NCI-H2227 treated with DMSO at 0.1 percent for 48 hours (cell line): ENCODE results near the gene C1QTNF4.
"Not testable (repeated sequence)": the region's sequence is repeated elsewhere in the genome, so short reads cannot be mapped to it uniquely, and the experiment has no call there.

Experiments
- DNase-seq: peaks from one replicate; lab custom pipeline; 2025; lab: John Stamatoyannopoulos, UW

The C1QTNF4 gene

DNA sequence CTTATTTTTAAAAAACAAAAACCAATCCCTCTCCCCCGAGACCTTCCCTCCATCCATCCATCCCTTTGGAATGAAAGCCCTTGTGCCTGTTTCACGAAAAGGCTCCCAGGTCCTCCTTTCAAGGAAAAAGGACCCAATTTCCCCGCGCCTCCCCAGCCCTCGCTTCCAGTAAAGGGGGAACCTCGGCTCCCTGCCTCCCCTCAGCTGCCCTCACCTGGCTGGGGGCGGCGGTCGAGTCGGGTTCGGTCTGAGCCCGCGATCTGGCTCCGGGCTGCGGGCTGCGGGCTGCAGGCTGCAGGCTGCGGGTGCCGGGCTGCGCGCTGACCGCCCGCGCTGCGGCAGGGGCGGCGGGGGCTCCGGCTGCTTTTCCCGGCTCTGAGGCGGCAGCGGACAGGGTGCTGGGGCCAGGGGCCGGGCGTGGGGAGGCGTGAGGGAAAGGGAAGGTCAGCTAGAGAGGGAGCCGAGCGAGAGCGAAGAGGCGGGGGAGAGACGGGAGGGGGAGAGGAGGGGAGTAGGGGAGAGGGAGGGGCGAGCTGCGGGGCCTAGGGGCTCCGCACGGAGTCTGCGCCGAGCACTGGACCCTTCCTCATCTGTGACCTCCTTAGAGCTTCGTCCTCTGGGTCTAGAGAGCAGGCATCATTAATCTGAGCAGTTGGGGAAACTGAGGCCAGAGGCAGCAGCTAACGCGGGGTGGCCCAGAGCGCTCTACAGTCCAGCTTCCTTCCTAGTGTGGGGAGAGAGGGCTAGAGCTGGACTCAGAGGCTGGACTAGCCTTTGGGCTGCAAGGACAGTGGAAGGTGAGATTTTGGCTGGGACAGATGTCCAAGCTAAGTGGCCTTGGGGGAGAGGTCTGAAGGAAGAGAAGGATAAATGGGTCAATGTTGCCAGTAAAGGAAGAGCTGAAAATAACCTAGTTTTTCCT lies at the start of gene C1QTNF4:
TSS of gene C1QTNF4 (minus strand) at position 478 of the 922 bp plus-strand sequence. CDS start 3,601 bp downstream, outside the sequence.
- no peak for DNase-seq

DNA sequence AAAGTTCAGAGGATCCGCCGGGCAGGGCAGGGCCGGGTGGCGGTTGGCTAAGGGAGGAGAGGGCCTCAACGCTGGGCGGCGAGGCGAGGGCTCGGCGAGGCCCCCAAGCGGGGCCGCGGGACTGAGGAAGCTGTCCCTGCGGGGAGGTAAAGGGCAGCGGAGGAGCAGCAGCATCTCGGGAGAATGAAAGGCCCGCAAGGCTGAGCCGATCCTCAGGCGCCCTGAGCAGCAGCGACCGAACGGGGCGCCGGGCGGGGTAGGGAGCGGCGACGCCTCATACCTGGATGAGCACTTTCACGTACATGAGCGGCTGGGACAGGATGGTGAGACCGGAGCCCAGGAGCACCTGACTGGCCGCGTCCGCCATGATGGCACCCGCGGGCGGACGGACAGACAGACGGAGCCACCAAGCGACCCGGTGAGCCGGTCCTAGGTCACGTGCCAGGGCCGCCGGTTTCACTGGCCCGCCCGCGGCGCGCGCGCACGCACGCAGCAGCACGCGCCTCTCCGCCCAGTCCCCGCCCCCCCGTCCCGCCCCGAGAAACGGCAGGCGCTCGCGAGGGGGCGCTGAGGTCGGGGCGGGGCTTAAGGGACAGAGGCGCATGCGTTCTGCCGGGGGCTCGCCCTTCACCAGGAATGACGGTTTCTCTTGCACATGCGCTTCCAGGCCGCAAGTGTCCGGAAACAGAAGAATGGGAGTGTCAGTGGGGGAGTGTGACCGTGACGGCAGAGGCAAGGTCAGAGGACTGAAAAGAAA lies 48.1 kb upstream of the C1QTNF4 start, which contains the start of gene MTCH2:
TSS of gene MTCH2 (minus strand) at position 461 of the 757 bp plus-strand sequence. CDS start at position 367, 94 bp downstream.
- peak; percentile 97 for DNase-seq

DNA sequence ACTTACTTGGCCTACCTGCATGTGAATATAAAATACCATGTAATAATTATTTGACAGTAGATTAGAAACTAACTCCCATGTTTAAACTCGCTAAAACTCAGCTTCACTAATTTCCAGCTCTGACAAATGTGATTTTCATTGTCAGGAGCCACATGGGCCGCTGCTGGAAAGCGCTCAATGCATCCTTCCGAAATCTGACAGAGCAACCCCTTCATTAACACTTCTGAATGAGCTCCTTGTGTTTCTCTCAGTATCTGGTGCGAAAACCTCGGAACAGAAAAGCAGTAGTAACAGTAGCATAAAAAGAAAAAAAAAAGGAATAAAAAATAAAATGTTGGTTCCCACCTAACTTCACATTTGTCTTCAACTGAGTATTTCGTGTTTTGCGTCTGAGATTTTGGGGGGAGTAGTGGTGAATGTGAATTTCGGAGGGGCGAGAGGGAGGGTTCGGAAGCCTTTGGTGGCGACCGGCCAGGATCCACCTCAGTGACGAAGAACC lies 47.4 kb upstream of the C1QTNF4 start:
- DNase-seq: no peak

DNA sequence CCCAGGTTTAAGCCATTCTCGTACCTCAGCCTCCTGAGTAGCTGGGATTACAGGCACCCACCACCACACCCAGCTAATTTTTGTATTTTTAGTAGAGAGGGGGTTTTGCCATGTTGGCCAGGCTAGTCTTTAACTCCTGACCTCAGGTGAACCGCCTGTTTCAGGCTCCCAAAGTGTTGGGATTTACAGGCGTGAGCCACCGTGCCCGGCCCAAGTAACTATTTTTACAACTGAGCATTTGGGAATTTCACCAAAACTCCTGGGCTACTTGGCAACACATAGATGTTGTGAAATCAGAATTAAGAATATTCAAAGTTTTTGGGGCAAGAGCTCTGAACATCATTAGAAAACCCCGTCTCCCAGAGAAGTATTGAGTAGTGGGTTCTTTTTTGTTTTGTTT lies 46.3 kb upstream of the C1QTNF4 start:
- not testable (repeated sequence) for DNase-seq

DNA sequence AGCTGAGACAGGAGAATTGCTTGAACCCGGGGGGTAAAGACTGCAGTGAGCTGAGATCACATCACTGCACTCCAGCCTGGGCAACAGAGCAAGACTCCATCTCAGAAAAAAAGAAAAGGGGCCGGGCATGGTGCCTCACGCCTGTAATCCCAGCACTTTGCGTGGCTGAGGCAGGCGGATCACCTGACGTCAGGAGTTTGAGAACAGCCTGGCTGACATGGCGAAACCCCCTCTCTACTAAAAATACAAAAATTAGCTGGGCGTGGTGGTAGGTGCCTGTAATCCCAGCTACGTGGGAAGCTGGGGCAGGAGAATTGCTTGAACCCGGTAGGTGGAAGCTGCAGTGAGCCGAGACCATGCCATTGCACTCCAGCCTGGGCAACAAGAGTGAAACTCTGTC lies 42.1 kb upstream of the C1QTNF4 start:
- not testable (repeated sequence) for DNase-seq

DNA sequence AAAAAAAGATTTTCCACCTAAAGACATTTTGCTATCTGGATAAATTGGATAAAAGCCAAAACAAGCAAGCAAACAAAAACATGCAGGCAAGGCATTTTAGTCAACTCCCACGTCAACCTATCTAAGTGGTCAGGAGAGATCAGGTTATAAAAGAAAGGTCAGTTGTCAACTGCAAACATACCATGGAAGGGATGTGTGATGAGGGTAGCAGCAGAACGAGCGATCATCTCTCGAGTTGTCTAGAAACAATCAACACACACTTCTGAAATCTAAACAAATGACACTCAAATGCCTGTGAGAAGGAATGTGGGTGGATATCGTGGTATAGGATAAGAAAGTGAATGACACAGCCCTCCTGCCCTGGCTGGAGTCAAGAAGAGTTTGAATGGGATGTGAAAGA lies 37.3 kb upstream of the C1QTNF4 start:
- no peak for DNase-seq

DNA sequence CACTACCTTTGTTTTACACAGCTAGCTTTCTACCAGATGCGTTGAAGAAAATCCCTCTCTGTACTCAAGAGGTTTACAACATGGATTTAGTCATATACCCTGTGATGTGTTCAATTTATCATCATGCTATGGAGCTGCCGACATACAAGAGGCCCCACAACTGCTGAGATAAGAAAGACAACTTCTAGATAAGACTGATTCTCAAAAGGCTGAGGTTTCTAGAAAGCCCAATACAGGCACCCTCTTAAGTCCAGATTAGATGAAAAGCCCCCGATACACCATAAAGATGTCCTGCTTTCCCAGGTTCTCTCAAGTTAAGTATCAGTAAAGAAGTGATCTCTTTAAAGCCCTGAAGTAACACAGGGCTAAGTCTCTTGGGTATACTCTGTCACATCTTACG lies 33.8 kb upstream of the C1QTNF4 start:
- no peak for DNase-seq

DNA sequence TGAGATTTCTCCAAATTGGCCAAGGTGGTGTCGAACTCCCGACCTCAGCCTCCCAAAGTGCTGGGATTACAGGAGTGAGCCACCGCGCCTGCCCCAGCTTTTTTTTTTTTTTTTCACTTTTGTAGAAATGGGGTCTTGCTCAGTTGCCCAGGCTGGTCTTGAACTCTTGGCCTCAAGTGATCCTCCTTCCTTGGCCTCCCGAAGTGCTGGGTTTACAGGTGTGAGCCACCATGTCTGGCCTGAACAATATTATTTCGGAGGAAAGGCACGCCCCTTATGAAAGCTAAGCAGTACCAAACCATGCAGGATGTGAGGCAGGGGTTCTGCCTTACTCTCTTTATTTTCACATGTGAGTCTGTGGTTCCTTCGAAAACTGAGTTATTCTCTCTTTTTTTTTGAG lies 32.0 kb upstream of the C1QTNF4 start:
- DNase-seq: no peak

DNA sequence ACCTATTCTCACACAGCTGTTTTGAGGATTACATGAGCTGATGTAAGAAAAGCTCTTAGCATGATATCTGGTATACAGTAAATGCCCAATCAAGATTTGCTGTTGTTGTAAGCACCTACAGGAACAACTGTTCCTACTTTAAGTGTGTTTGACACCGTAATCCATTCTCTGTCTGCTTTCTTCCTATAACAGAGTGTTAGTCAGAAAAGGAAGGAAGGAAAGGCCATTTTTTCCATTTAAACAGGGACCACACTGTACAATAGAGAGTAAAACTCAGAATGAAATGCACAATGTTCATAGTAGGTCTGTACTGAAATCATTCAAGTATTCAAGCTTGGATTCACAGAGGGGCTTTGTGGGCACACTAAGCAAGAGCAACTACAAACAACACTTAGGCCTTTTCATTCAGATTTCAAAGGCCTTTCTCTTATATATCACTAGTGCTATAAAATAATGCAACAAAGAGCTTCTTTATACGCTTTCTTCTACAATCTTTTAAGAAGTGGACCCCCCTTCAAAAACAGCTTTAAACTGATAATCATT lies 26.7 kb upstream of the C1QTNF4 start:
- DNase-seq: no peak

DNA sequence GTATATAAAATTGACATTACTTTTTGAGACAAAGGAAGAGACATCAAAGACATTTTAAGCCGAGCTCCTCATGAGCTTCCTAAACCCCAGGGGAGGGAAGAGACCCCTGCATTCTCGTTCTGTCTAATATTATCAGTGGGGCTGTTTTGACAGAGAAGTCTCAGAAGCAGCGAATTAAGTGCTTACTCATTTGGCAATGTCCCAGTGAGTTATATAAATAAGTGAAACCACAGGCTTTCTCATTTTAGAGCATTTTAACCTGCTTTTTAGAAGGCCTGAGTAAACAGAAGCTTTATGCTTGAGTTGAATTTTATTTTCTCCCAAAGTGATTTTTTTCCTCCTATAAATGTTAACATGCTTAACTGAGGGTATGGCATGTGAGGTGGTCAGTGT lies 23.2 kb upstream of the C1QTNF4 start:
- DNase-seq: no peak

DNA sequence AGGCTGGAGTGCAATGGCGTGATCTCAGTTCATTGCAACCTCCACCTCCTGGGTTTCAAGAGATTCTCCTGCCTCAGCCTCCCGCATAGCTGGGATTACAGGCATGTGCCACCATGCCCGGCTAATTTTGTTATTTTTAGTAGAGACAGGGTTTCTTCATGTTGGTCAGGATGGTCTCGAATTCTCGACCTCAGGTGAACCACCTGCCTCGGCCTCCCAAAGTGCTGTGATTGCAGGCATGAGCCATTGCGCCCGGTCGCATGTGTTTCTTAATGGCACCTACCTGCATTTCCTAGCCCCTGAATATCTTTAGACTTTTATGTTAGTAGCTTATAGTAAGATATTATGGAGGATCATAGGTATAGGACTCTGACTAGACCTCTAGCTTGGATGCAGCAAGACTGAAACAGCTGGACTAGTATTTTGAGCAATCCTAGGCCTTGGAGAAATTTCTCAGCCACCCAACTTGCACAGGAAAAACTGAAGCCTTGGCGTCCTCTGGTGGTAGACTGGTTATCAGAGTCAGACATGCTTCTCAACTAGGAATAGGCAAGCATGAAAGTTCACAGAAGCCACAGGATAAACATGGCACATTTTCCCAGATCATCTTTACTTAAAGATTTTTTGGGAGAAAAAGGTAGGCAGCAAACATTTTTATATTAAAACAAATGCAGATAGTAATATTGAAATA lies 22.7 kb upstream of the C1QTNF4 start:
- peak; percentile 45 for DNase-seq

DNA sequence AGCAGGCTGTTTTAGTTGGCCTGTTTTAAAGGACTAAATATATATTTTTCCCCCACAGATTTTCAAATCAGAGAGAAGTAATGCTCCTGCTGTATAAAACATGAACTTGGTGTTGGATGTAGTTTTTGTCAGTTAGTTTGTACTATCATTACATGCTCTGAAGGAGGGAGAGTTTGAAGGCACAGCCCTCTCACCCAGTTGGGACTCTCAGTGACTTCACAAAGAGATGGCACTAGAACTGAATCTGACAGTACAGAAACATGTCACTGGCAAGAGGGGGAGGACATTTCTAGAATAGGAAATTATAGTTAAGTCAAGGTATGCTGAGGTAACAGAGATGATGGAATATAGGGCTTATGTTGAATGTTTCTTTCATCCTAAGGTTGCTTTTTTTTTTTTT lies 21.0 kb upstream of the C1QTNF4 start:
- DNase-seq: no peak

DNA sequence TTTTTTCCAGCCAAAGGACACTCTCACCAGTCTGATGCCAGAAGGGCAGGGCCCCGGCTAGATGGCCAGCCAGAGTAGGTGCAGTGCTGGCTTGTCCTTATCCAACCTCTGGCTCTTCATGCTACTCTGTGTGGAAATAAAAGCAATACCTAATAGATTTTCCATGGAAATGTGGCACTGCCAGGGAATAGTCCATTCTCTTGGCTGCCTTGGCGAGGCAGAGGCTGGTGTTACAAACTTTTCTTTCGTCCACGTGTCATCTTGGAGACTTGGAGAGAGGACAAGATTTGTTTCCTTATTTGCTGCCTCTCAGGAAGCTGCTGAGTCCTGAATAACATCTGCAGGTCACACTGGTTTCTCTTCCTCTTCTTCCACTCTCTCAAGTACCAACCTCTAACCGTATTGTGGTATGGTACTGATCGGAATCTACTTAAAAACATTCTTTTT lies 17.2 kb upstream of the C1QTNF4 start:
- DNase-seq: no peak

DNA sequence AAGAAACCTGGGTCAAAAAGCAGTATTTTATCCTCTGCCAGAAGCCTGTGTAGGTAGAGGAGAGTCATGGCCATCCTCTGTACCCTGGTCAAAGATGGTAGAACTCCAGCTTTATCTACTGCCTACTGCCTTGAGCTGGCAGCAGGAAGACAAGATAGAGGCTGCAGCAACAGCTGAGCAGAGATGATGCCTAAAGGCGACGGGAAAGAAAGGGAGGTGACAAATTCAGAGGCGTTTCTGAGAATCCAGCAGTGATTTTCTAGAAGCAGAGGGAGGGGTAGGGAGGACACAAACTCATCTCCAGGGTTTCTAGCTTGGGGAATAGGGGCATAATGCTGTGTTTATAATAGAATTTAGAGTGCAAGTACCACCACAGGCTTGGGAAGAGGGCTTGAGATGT lies 15.5 kb upstream of the C1QTNF4 start:
- DNase-seq: no peak

DNA sequence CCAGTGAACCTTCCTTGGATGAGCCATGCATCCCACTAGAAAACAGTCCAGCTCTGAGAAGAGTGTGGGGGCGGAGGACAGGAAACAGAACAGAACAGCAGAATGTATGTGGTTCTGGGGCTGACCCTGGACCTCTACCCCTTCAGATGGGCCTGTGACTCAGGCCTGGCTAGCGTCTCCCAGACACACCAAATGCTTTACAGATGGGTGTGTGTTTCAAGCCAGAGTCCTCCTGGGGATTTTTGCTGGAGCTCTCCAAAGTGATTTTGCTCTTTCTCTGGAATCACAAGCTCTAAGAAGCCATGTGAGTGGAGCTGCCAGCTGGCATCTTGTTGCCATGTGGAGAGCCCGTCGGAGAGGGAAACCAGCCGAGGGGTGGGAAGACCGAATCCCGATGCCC lies 13.2 kb upstream of the C1QTNF4 start:
- DNase-seq: no peak

DNA sequence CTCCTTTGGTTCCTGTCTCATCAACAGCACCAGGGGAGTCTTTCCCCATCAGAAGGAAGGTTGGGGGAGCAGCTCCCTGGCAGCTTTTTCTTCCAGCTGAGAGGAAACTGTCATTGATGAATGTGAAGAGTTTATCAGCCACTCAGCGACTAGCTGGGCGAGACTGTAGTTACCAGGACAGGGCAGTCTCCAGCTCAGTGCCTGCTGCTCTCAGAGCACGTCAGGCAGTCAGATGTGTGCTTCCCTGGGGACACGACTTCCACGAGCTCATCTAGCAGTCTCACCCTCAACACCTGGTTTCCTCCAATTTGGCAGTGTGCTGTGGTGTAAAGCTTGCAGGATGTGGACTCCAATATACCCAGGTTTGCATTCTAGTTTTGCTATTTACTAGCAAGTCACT lies 12.5 kb upstream of the C1QTNF4 start:
- DNase-seq: no peak

DNA sequence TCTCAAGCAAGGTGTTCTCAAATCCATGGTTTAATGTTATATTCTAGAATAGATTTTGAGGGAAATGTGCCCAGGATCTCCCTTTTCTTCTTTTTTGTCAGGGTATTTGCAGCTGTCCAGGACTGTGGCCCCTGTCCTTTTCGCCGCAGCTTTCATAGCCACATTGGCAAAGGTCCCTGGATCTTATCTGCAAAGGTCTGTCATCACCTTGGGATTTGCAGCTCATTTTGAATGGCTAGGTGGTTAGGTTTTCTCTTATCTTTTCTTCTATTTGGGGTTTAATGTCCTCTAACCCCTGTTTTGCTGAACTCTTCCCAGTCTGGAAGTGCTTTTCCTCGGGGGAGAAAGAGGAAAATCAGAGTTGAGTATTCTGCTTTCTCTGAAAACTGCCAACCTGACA lies 11.7 kb upstream of the C1QTNF4 start:
- no peak for DNase-seq

DNA sequence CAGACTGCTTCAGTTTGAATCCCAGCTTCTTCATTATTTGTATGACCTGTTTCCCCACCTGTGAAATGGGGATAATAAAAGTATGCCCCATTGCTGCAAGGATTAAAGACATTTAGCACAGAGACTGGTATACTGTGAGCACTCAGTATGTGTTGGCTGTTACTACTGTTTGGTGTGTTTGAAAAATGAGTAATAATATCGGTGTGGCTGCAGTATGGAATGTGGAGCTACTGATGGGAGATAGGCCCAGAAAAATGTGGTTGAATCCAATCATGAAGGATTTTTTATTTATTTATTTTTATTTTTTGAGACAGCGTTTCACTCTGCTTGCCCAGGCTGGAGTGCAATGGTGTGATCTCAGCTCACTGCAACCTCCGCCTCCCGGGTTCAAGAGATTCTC lies 9.1 kb upstream of the C1QTNF4 start:
- DNase-seq: no peak

DNA sequence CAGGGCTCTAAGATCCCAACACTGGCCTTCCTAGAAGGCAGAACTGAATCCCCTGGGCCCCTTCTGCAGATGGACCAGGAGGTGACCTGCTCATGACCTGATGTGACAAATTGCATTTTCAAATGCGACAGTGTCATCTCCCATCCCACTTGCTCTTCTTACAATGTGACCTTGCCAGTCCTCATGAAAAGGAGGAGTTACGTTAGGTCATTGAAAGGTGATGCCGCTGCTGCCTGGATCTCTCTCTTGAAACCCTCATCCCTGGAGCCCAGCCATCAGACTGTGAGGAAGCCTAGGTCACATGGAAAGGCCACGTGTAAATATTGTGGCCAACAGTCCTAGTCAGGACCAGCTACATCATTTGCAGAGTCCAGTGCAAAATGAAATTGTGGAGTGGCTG lies 5.7 kb upstream of the C1QTNF4 start:
- no peak for DNase-seq

DNA sequence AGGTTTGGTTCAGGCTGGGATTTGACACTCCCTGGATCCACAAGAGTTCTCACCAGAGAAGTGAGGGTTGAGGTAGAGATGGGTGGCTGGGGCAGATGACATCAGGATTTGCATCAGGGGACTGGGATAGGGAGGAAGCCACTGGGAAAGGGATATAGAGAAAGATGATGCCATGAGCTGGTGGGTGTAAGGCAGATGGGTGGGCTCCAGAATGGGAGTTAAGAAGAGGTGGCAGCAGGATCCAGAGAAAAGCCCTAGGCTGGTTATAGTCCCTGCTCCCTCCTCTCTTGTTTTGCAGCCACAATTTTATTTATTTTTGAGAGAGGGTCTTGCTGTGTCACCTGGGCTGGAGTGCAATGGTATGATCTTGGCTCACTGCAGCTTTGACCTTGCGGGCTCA lies 1.8 kb upstream of the C1QTNF4 start:
- DNase-seq: no peak

DNA sequence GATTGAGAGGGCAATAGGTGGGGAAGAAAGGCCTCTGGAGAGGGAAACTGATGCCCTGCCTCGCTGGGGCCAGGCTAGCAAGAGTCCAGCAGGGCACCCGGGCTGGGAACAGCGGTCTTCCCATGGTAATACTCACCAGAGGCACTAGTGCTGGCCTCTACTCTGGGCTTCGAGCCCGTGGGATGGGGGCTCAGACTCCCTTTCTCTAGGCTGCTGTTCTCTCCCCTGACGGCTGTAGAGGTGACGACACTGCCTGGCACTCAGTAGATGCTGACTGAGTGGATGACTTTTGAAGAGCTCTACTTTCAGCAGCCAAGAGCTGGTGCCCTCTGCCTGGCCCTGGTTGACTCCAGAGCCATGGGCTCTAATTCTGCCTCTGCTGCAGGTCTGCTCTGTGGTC lies 818 bp upstream of the C1QTNF4 start:
- no peak for DNase-seq

DNA sequence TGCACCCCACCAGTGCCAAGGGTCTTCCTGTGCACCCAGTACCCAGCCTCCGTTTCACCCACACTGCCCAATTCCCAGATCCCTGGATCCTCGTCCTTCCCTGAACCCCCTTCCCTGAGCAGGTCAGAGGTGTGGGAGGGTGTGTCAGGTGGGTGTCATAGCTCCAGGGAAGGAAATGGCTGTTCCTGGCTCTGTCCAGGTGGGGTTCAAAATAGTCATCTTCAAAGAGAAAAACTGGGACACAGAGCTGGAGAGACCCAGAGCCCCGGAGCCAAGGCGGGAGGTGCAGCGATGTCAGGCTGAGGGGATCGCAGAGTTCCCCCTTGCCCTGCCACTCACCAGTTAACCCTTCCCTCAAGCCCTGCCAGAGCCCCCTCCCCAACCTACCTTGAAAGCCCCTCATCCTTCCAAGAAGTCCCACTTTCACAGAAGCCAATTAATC lies 698 bp downstream of the C1QTNF4 start:
- DNase-seq: no peak
